ENCODE data around the gene FTO. TPM values are rescaled to one million over a fixed set of nuclear protein-coding genes. Genes with fewer than 3 reads are reported as not detected.

FTO gene
- total and polyA plus RNA-seq, 2 of the 8 experiments (the other 6 are each of a cell fraction or from before 2014, with no cell fraction given), result 34.5 to 59.8 TPM

DNA sequence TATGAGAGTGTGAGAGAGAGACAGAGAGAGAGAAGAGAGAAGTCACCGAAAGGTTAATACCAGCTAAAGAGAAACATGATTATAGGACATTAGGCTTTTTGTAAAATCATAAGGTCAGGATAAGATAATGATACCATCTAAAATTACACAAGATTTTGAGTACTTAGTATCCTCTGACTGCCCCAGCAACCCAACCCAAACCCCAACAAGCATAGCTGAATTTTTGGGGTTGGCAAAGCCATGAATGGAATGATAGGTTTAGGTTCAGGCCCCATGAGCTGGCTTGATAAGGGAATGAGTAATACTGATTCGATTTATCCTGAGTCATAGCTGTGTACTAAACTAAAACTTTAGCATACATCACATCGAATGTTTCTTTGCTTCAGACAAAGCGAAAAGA lies 323.1 kb downstream of the FTO start:
- no peak overlapping the region for H2BK12ac ChIP-seq (ENCODE audit: low read depth, low read length)
- H3K18ac ChIP-seq (ENCODE audit: extremely low read depth, low read length), result no peak overlapping the region
- ChIA-PET POLR2A (ENCODE audit: partially characterized antibody) (no interaction called here), CTCF (ENCODE audit: partially characterized antibody) (no interaction called here)
- no peak overlapping the region for H3K9ac ChIP-seq (replicated peaks in 1 of 4; ENCODE audit: extremely low read depth in 1 of 4, low read depth in 3 of 4, low read length in 3 of 4)
- H4K5ac ChIP-seq (ENCODE audit: insufficient read length, low read depth, low read length), result no peak overlapping the region
- no peaks in the 10 kb centered on the region for H3K27me3 ChIP-seq (replicated peaks in 1 of 4; ENCODE audit: control insufficient read depth in 3 of 4, extremely low read depth in 1 of 4, insufficient read depth in 3 of 4, low read length in 3 of 4)
- no peak overlapping the region for H4K91ac ChIP-seq (replicated peaks; ENCODE audit: insufficient read length, low read length)
- no peaks in the 10 kb centered on the region; a peak in 1 of 4 replicates for H3K9me3 ChIP-seq (ENCODE audit: insufficient read depth in 2 of 2, low read depth in 1 of 2, low read length in 1 of 2)
- no peak for DNase-seq (ENCODE audit: low read depth in 1 of 2, low spot score in 2 of 2)
- no peak overlapping the region for H2BK120ac ChIP-seq (replicated peaks; ENCODE audit: low read depth, low read length)
- no peak overlapping the region for H3K27ac ChIP-seq (ENCODE audit: low read depth, low read length)
- WGBS, 2 experiments (ENCODE audit: extremely low coverage in 1 of 2, insufficient coverage in 1 of 2, insufficient read length in 1 of 2, insufficient replicate concordance in 2 of 2, low coverage in 1 of 2, low lambda C conversion rate in 2 of 2, missing lambda C conversion rate in 1 of 2), result 88% methylated on average over 4 of the region's 4 CpGs; no CpG with 5 or more reads in 1 of the 2 experiments
- H4K8ac ChIP-seq (ENCODE audit: extremely low read depth, insufficient read depth, low read length), result no peak overlapping the region
- H2AK5ac ChIP-seq (ENCODE audit: low read depth, low read length), result no peak overlapping the region
- no peak overlapping the region for H3K4me3 ChIP-seq (ENCODE audit: extremely low read depth in 1 of 4, insufficient read depth in 2 of 4, low read depth in 3 of 4, low read length in 4 of 4)
- H3K23me2 ChIP-seq (ENCODE audit: low read depth, low read length), result no peaks in the 10 kb centered on the region
- H3K14ac ChIP-seq (ENCODE audit: insufficient read length), result no peak overlapping the region
- no peaks in the 10 kb centered on the region for H4K20me1 ChIP-seq (replicated peaks in 1 of 2; ENCODE audit: control insufficient read depth in 1 of 2, insufficient read depth in 2 of 2, low read length in 2 of 2)
- H2AFZ ChIP-seq (ENCODE audit: low read length), result no peak overlapping the region
- TF ChIP-seq, protein P1, sequence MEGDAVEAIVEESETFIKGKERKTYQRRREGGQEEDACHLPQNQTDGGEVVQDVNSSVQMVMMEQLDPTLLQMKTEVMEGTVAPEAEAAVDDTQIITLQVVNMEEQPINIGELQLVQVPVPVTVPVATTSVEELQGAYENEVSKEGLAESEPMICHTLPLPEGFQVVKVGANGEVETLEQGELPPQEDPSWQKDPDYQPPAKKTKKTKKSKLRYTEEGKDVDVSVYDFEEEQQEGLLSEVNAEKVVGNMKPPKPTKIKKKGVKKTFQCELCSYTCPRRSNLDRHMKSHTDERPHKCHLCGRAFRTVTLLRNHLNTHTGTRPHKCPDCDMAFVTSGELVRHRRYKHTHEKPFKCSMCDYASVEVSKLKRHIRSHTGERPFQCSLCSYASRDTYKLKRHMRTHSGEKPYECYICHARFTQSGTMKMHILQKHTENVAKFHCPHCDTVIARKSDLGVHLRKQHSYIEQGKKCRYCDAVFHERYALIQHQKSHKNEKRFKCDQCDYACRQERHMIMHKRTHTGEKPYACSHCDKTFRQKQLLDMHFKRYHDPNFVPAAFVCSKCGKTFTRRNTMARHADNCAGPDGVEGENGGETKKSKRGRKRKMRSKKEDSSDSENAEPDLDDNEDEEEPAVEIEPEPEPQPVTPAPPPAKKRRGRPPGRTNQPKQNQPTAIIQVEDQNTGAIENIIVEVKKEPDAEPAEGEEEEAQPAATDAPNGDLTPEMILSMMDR (IDR thresholded peaks at IDR 0.05; ENCODE audit: control extremely low read depth in 1 of 3, insufficient read depth in 1 of 3, low read depth in 1 of 3, low read length in 3 of 3), result no peak
- TF ChIP-seq EZH2 (IDR thresholded peaks at IDR 0.05; ENCODE audit: low read depth, low read length, severe bottlenecking) (no peak), ASH2L (IDR thresholded peaks at IDR 0.05; ENCODE audit: low read length) (no peak), RBBP5 (IDR thresholded peaks at IDR 0.05; ENCODE audit: borderline replicate concordance, low read depth, low read length) (no peak), JUND (IDR thresholded peaks at IDR 0.05; ENCODE audit: low read length) (no peak), CEBPB (IDR thresholded peaks at IDR 0.05; ENCODE audit: low read depth, low read length) (no peak)
- H3K4me1 ChIP-seq (replicated peaks in 1 of 4; ENCODE audit: control insufficient read depth in 3 of 4, insufficient read depth in 4 of 4, low read length in 3 of 4), result no peaks in the 10 kb centered on the region
- FAIRE-seq, result no peak
- H3K79me2 ChIP-seq (ENCODE audit: control insufficient read depth in 1 of 2, insufficient read depth in 2 of 2, low read length in 2 of 2), result no peaks in the 10 kb centered on the region
- no peak overlapping the region for H2BK15ac ChIP-seq (ENCODE audit: low read length)
- H2BK20ac ChIP-seq (ENCODE audit: low read length), result no peak overlapping the region
- H2BK5ac ChIP-seq (ENCODE audit: low read depth, low read length), result no peak overlapping the region
- H3K4me2 ChIP-seq (ENCODE audit: insufficient read depth in 1 of 2, low read depth in 2 of 2, low read length in 2 of 2), result no peak overlapping the region
- H3K56ac ChIP-seq (replicated peaks; ENCODE audit: insufficient read length, low read depth, low read length), result no peak overlapping the region
- no peak overlapping the region for H3K4ac ChIP-seq (replicated peaks; ENCODE audit: insufficient read length, low read depth, low read length)
- no peak overlapping the region for H3K23ac ChIP-seq (ENCODE audit: insufficient read length)
- H3K36me3 ChIP-seq (ENCODE audit: control insufficient read depth in 2 of 4, insufficient read depth in 4 of 4, low read length in 3 of 4), result no peaks in the 10 kb centered on the region
- no peaks in the 10 kb centered on the region for H3K79me1 ChIP-seq (ENCODE audit: low read depth, low read length)

Measured in H1 (cell line).